ENCODE data around the gene SULT1C2.
"Not testable (repeated sequence)": the region's sequence is repeated elsewhere in the genome, so short reads cannot be mapped to it uniquely, and the experiment has no call there.

Gene SULT1C2

DNA sequence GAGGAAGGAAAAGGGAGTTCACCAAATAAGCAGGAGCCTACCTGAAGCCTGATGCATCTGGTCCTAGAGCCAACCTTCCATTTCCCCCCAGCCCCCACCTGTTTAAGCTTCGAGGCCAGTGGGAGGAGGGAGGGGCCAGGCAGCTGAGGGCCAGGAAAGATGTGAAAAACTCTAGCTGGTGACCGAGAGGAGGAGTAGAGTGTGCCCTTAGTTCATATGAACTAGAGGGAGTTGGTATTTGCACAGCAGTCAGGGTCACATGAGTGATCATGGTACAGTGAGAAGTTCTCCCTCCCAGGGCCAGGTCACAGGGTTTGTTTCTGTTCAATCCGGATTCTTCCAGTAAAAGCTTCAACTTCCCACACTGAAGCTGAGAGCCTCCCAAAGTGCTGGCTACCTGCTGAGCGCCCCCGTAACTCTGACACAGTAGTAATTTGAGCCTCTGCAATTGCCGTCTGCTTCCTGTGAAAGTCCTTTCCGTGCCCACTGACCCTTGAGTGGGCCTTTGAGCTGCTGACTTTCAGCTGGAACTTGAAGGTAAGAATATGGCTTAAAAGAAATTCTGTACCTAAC lies at the start of gene SULT1C2:
SULT1C2 (plus strand) TSS at position 362 of the 573 bp plus-strand sequence. CDS start 4,773 bp downstream, outside the sequence.
- peak; percentile 64 for DNase-seq (ENCODE audit: low spot score)

DNA sequence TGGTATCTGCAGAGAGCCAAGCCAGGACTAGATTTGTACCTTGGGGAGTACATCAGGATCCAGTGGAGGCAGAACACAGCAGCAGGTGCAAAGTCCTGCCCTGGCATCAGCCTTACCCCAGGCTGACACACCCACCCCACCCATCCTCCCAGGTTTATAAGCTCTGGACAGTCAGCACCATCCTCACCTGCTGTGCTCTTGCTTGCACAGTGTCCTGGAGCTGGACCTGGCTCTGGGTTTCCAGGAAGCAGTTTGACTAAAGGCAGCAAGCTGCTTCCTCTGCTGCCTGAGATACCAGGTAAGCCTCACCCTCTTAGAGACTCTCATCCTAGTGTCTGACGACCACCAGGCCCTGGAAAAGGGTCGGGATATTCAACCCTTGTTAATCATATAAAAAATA lies 48.9 kb upstream of the SULT1C2 start, which contains the start of gene SULT1C3:
SULT1C3 (plus strand) TSS at position 183 of the 400 bp plus-strand sequence. CDS start 7,227 bp downstream, outside the sequence.
- DNase-seq (ENCODE audit: low spot score) = peak; percentile 23

DNA sequence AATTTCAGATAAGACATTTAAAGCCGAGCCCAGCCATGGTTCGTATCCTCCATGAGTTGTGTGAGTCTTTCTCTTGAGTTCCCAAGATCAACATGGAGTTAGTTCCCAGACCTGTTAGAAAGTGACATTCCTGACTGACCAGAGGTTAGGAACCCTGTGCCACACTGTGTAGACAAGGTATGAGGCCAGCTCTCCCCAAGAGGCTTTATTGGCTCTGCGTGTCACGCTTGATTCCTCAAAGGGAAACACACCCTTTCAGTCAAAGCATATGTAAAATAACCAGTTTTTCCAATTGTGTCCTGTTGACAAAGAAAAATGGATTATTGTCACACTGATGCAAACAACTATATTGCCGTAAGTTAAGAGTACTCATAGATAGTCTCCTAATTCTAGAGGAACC lies 47.7 kb upstream of the SULT1C2 start:
- no peak for DNase-seq (ENCODE audit: low spot score)

DNA sequence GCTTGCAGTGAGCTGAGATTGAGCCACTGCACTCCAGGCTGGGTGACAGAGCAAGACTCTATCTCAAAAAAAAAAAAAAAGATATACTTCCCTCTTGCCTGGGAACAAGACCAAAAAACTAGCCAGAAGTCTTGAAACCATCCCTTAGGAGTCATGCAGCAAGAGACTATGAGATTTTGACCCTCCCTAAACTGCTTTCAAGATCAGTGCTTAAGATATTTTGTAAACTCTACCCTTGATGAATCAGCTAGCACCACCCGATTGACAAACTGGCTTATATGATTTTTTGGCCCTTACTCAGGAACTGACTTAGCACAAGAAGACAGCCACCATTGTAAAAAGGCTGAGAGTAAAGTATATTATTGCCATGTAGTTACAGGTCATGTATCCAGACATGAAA lies 45.1 kb upstream of the SULT1C2 start:
- no peak for DNase-seq (ENCODE audit: low spot score)

DNA sequence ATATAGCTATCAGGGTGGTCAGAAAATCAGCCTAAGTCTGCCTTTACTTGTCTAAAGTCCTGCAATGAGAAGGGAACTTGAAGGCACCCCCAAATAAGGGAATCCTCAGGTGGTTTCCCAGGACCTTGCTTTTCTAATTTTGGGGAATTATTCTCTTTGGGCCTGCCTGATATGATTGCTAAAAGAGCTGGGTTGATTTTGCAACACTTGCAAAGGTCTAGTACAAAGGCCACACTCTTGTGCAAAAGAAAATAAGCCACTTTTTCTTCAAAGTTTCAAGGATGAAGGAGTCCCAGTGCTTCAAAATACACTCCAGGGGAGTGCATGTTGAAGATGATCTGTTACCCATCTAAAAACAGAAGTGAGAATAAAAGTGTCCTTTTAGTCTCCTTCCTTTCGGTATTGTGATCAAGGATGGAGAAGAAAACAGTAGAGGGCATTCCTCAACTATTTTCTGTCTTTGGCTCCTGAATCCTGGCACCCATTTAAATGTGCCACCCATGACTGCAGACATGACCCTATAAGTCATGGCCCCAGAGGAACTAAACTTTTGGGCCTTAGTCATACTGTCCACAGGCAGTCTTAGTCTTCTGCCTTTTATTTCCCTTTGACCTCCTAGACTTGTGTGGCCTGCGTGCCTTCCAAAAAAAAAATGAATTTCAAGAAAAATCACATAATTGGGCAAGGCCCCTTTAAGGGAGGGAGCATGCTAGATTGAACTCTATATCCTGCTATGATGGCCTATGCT lies 43.9 kb upstream of the SULT1C2 start:
- no peak for DNase-seq (ENCODE audit: low spot score)

DNA sequence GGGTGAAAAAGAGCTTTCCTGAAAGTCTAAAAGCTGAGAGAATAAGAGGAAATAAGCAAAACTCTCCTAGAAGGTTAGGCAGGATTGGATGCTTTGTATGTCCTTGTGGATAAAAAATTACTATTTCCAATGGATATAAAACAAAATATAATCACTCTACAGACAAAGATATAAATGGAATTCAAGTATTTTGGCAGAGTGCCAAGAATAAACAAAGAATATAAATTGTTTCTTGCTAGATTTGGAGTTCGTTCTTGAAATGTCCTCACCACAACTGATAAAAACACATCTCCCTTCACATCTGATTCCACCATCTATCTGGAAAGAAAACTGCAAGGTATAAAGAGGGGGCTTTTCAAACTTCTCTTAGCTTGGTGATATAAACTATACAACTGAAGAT lies 35.6 kb upstream of the SULT1C2 start:
- no peak for DNase-seq (ENCODE audit: low spot score)

DNA sequence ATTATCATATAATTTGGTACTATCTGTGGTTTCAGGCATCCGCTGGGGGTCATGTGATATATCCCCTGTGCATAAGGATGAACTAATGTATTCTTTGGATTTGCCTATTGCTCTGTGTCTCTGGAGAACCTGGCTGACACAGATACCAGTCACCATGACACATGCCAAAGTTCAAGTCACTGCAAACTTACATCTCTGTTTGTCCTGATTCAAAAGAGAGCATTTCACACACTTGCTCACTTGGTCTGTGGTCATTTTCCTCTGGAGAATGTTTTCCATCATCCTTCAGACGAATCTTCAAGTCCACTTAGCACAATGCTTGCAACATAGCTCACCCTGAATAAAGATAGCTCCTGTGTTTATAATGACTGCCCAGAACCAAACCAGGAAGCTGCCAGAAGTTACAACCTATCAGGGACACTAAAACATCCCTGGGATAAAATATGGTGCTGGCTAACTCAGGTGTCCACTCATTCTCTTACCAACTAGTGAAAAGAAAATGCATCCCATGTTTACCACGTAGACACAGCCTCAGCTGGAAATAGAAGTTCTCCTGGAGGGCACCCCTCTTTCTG lies 30.9 kb upstream of the SULT1C2 start:
- no peak for DNase-seq (ENCODE audit: low spot score)

DNA sequence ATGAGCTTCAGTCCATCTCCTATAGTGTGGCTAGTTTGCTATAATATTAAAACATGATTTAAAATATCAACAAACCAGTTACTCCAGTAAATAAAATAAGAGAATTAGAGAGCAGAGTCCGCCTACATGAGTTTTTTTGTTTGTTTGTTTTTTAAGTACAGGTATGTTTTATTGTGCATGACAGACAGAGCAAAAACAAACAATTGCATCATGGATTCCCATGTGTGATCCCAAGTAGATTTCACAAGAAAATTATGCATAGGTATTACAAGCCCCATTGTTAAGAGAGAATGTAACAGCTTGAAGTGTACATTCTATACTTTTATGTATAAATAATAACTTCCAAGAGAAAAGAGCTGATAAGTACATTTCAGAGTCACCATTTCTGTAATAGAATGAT lies 27.9 kb upstream of the SULT1C2 start:
- no peak for DNase-seq (ENCODE audit: low spot score)

DNA sequence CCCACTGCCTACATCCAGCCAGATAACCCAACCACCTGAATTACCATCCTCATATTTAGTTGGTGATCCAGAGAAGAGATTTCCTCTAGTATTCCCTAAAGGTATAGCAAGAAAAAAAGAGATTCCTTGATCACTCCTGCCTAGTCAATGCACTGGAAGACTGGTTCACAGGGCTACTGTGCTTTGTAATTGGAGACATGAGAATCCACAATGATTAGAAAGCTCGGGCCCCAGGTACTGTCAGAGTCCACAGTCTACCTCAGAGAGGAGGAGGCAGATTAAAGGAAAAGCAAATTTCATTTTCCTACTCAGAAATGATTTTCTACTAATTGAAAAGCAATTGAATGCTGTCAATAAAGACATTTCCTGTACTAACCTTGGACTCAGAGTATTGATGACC lies 26.7 kb upstream of the SULT1C2 start:
- DNase-seq (ENCODE audit: low spot score) = no peak

DNA sequence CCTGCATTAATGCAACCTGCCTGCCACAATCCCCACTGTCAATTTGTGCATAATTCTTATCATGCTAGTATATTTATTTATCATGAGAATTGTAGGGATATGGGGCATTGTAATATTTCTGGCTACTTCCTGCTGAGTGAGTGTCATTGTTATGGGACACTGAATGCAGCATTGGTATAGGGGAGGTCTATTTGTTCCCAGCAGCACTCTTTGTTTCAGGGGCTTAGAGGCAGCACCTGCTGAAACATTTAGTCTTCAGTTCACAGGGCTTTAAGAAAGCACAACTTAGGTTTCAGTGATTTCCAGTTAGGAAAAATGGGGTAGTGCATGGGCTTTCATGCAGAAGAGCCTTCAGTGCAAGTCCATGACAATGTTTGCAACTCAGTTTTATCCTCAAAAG lies 25.3 kb upstream of the SULT1C2 start:
- DNase-seq (ENCODE audit: low spot score) = no peak

DNA sequence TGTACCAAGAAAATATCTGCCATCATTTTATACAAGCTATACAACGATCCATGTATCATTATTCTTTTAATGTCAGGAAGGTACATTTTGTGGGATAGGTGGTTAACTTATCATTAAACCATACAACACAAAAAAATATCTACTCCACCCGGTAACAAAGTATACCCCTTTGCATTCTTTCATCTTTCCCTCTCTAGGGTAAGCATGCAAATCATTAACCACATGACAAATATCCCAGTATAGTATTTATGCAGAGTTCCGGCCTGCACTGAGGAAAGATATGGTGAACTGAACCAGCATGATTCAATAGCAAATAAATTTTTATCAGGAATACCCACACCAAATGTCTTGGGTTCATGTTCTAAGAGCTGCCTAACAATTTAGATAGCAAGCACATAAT lies 22.5 kb upstream of the SULT1C2 start:
- peak; percentile 41 for DNase-seq (ENCODE audit: low spot score)

DNA sequence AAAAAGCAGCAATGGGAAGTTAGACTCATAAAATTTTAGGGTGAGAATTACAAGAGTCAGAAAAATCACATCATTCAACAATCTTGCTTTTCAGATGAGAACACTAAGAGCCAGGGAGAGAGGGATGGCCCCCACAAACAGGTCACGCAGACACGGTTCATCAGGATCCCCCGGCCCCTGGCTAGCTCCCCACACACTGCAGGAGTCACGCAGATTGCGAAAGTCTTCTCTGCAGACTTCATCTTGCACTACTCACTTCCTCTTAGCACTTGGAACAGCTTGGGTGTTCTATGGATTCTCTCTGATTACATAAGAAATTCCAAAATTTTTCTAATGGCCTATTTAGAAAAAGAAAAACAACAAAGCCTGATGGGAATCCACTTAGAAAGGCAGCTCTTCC lies 21.6 kb upstream of the SULT1C2 start:
- DNase-seq (ENCODE audit: low spot score) = no peak

DNA sequence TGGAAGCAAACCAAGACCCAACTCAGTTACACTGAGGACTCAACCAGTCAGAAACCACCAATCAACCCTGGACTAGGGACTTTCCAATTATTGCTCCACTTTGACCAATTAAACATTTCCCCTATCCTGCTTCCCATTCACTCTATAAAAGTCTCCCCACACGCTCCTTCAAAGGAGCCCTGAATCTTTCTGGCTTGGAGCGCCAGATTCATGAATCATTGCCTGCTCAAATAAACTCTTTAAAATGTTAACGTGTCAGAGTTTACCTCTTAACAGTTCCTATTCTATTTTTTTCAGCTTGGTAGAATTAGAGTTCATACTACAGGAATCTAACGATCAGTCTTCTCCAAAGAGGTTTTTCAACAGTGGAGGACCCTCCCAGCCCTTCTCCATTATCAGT lies 20.7 kb upstream of the SULT1C2 start:
- DNase-seq (ENCODE audit: low spot score) = peak; percentile 13

DNA sequence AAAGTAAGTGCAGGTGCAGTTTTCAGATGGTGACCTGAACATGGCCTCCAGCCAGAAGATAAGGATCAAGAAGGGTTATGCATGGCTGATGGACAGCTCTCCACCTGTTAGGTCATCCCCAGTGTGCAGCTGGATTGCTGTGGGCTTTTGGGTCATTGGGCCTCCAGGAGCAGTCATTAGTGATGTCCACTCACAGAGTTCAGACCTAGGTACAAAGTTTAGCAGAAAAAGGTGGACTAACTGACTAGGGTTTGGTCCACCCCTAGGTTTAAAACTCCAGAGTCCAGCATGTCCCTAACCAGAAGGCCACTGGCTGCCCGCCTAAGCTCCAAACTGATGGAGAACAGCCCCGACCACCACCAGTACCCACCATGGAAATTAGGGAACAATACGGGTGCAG lies 18.3 kb upstream of the SULT1C2 start:
- no peak for DNase-seq (ENCODE audit: low spot score)

DNA sequence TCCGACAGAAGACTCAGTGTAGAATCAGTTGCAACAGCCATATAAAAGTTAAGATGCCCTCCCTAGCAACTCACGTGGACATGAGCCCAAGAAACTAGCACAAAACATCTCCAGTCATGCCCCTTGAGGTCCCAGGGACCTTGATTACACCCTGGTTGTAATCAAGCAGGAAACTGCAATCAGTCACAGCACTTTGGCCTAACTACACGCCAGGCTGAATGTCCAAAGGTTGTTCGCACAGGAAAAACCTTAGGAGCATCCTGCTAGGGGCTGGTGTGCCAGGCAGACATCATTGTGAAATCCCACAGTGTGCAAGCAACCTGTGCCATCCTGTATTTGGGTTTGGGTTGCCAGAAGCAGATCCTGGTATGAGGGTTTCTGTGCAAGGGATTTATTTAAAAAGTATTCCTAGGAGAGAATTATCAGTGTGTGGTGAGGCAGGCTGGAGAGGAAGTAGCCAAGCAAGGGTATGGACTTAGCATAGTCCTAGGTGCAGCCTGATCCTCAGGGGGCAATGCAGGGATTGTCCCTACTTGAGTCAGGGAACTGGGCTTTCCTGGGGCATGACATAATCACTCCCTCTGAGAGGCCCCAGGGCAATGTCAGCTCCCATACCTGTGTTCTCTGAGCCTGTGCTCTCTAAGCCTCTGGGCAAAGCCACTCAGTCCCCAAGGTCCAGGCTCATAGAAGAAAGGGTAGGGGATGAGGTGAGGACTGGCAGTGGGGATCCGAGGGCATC lies 17.8 kb upstream of the SULT1C2 start:
- no peak for DNase-seq (ENCODE audit: low spot score)

DNA sequence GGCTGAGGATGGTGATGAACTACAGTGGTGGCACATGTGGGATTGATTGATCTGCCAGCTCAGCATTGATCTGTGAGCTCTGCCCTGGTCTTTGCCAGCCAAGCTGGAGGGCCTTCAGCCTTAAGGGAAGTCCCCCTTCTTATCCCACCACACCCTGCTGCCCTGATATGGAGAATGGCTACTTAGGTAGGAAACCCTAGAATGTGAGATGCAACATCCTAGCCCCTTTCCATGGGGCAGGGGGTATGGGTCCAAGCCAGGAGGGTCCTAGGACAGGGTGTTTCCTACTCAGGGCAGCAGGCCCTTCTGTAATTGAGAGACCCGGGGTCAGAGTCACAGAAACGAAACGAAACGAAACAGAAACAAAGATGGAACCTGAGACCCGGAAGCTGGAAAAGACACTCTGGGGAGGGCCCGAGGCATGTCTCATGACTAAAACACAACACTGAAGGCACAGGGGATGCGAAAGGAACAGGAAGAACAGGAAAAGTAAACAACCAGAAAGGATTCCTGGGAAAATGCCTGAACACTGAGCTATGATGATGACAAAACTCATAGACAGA lies 16.9 kb upstream of the SULT1C2 start:
- no peak for DNase-seq (ENCODE audit: low spot score)

DNA sequence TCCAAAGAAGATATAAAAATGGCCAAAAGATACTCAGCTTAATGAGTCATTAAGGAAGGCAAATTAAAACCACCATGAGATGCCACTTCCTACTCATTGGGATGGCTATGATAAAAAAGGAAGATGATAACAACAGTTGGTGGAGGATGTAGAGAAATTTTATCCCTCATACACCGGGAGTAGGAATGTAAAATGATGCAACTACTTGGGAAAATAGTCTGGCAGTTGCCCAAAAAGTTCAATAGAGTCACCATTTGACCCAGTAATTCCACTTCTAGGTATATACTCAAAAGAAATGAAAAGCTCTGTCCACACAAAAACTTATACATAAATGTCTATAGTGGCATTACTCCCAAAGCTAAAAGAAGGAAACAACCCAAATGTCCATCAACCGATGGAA lies 10.1 kb upstream of the SULT1C2 start:
- no peak for DNase-seq (ENCODE audit: low spot score)

DNA sequence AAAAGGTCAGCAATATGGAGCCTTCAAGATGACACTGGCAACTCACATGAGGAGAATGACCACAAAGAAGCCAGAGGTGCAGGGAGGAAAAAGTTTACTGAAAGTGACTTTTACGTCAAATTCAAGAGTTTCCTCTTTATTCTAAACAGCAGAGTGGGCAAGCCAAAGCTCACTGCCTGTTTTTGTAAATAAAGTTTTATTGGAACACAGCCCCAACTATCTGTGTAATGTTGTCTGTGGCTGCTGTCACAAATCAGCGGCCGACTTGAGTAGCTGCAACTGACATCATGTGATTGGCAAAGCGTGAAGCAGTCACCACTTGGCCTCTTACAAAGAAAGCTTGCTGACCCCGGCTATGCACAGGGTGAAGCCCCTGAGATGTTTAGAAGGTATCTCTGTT lies 9.2 kb upstream of the SULT1C2 start:
- DNase-seq (ENCODE audit: low spot score) = no peak

DNA sequence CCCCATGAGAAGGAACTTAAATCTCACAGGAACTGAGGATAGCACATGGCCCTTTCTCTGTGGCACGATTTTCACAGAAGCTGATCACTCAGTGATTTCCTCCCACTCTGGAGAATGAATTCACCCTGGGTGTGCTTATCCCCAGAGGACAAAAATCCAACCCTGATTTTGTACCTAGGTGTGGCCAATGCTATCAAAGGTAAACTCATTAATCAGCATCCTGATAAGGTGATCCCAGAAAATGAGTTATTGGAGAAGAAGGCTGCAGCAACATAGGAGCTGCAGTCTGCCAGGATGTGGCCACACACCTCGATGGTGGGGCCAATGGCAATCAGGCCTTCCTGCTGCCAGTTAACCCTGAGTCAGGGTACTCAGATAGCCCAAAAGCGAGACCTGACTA lies 8.2 kb upstream of the SULT1C2 start:
- no peak for DNase-seq (ENCODE audit: low spot score)

DNA sequence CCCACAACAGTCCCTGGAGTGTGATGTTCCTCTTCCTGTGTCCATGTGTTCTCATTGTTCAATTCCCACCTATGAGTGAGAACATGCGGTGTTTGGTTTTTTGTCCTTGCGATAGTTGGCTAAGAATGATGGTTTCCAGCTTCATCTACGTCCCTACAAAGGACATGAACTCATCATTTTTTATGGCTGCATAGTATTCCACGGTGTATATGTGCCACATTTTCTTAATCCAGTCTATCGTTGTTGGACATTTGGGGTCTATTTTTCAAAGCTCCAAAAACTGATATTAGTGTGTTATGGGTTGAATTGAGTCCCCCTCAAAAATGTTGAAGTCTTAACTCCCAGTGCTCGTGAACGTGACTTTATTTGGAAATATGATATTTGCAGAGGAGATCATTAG lies 4.1 kb upstream of the SULT1C2 start:
- not testable (repeated sequence) for DNase-seq (ENCODE audit: low spot score)

DNA sequence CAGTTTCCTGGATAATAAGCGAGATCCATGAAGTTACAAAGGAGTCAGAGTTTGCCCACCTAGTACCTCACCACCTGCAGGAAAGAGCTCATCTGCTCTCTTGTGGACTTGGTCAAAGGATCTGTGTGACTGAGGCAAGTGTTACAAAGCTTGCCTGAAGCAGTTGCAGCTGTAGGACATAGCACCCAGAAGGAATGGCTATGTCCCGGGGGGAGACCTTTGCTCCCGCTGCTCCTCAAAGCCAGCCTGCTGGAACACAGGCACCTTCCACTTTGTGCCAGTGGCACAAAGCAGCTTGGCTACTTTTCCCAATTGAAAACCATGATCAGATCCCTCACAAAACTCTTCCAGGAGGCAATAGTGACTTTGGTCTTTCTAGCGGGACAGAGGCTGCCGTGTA lies 3.1 kb upstream of the SULT1C2 start:
- DNase-seq (ENCODE audit: low spot score) = no peak

DNA sequence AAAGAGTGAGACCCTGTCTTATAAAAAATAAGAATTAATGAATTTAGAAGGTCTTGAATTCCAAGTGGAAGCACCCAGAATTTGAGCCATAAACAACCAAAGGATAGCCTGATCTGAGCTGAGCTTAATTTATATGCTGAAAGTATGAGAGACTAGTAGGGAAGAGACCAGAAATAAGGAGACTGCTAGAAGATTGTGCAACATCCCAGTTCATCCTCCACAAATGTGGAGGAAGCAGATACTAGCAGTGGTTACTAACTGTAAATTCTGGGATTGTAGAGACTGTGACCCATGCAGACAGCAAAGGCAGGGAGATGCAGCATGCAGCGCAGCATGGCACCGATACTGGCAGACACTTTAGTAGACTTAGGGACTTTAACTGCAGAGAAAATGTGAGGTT lies 1.5 kb upstream of the SULT1C2 start:
- DNase-seq (ENCODE audit: low spot score) = no peak

DNA sequence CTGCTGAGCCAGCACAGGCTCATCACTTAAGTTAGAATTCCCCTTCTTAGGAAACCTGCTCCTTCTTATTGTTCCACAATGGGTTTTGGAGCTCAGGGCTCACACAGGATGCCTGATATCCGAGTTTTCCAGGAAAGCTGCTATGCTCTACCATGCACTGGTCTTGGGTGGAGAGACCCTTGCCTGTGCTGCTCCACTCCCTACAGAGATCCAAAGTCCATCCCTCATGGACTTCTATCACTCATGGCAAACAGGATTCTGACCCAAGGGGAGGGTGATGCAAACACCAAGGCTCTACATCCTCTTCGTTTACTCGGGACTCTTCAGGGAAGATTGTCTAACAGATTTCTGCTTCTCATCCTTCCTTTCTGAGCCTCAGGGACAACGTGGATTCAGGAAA lies 5.2 kb downstream of the SULT1C2 start:
- DNase-seq (ENCODE audit: low spot score) = no peak
